ENCODE measurements around the gene HIPK2. TPM values are rescaled to one million over a fixed set of nuclear protein-coding genes. Genes with fewer than 3 reads are reported as not detected.

Gene HIPK2
- total RNA-seq, 1 donor from 2014 or later, result 47.2 TPM

GRCh38 chr7:139738101-139738489 is 39.7 kb downstream of the HIPK2 start:
- H3K4me3 Mint-ChIP-seq (ENCODE audit: unreplicated experiment), result no peak overlapping the region
- H3K9me3 Mint-ChIP-seq (ENCODE audit: unreplicated experiment), result no peaks in the 10 kb centered on the region
- peaks cover 2% of the 10 kb centered on the region for H3K27me3 Mint-ChIP-seq (ENCODE audit: unreplicated experiment)
- H3K4me1 Mint-ChIP-seq (ENCODE audit: unreplicated experiment), result peaks cover 29% of the 10 kb centered on the region
- H3K27ac Mint-ChIP-seq (ENCODE audit: unreplicated experiment), result no peak overlapping the region
- H3K36me3 Mint-ChIP-seq (ENCODE audit: low read depth, unreplicated experiment), result no peaks in the 10 kb centered on the region
- no peak for DNase-seq (ENCODE audit: low spot score)
- TF ChIP-seq CTCF (IDR thresholded peaks at IDR 0.05; ENCODE audit: unreplicated experiment), result no peak

GRCh38 chr7:139737221-139738100 is 40.3 kb downstream of the HIPK2 start:
- peak overlapping the region; percentile 11 for H3K27ac Mint-ChIP-seq (ENCODE audit: unreplicated experiment)
- no peak for TF ChIP-seq CTCF (IDR thresholded peaks at IDR 0.05; ENCODE audit: unreplicated experiment)
- peaks cover 29% of the 10 kb centered on the region for H3K4me1 Mint-ChIP-seq (ENCODE audit: unreplicated experiment)
- H3K4me3 Mint-ChIP-seq (ENCODE audit: unreplicated experiment), result no peak overlapping the region
- no peak for DNase-seq (ENCODE audit: low spot score)
- no peaks in the 10 kb centered on the region for H3K9me3 Mint-ChIP-seq (ENCODE audit: unreplicated experiment)
- no peaks in the 10 kb centered on the region for H3K36me3 Mint-ChIP-seq (ENCODE audit: low read depth, unreplicated experiment)
- peaks cover 2% of the 10 kb centered on the region for H3K27me3 Mint-ChIP-seq (ENCODE audit: unreplicated experiment)

GRCh38 chr7:139735912-139736595 is 41.7 kb downstream of the HIPK2 start:
- H3K4me1 Mint-ChIP-seq (ENCODE audit: unreplicated experiment), result peaks cover 37% of the 10 kb centered on the region
- H3K36me3 Mint-ChIP-seq (ENCODE audit: low read depth, unreplicated experiment), result no peaks in the 10 kb centered on the region
- peaks cover 2% of the 10 kb centered on the region for H3K27me3 Mint-ChIP-seq (ENCODE audit: unreplicated experiment)
- TF ChIP-seq CTCF (IDR thresholded peaks at IDR 0.05; ENCODE audit: unreplicated experiment), result no peak
- H3K27ac Mint-ChIP-seq (ENCODE audit: unreplicated experiment), result no peak overlapping the region
- H3K9me3 Mint-ChIP-seq (ENCODE audit: unreplicated experiment), result no peaks in the 10 kb centered on the region
- no peak for DNase-seq (ENCODE audit: low spot score)
- no peak overlapping the region for H3K4me3 Mint-ChIP-seq (ENCODE audit: unreplicated experiment)

- Mint-ChIP-seq H3K36me3 (ENCODE audit: low read depth, unreplicated experiment) (no peaks in the 10 kb centered on the region), H3K4me3 (ENCODE audit: unreplicated experiment) (no peak overlapping the region), H3K4me1 (ENCODE audit: unreplicated experiment) (peaks cover 38% of the 10 kb centered on the region), H3K27me3 (ENCODE audit: unreplicated experiment) (peaks cover 2% of the 10 kb centered on the region), H3K9me3 (ENCODE audit: unreplicated experiment) (no peaks in the 10 kb centered on the region), H3K27ac (ENCODE audit: unreplicated experiment) (no peak overlapping the region)
- TF ChIP-seq CTCF (IDR thresholded peaks at IDR 0.05; ENCODE audit: unreplicated experiment), result no peak
- DNase-seq (ENCODE audit: low spot score), result no peak
Observed at GRCh38 chr7:139735466-139735865, 42.3 kb downstream of the HIPK2 start.

GRCh38 chr7:139734395-139734794 is 43.4 kb downstream of the HIPK2 start:
- Mint-ChIP-seq H3K27me3 (ENCODE audit: unreplicated experiment) (peaks cover 2% of the 10 kb centered on the region), H3K4me1 (ENCODE audit: unreplicated experiment) (peaks cover 38% of the 10 kb centered on the region), H3K27ac (ENCODE audit: unreplicated experiment) (no peak overlapping the region), H3K36me3 (ENCODE audit: low read depth, unreplicated experiment) (no peaks in the 10 kb centered on the region), H3K4me3 (ENCODE audit: unreplicated experiment) (no peak overlapping the region), H3K9me3 (ENCODE audit: unreplicated experiment) (no peaks in the 10 kb centered on the region)
- DNase-seq (ENCODE audit: low spot score), result no peak
- TF ChIP-seq CTCF (IDR thresholded peaks at IDR 0.05; ENCODE audit: unreplicated experiment), result no peak

Measured in endothelial cell (in vitro differentiated cells).